ENCODE results near the gene SH3YL1. TPM values are rescaled to one million over a fixed set of nuclear protein-coding genes. Genes with fewer than 3 reads are reported as not detected.

SH3YL1 gene
- total RNA-seq, 2 donors from 2014 or later: 72.4 to 117 TPM

DNA sequence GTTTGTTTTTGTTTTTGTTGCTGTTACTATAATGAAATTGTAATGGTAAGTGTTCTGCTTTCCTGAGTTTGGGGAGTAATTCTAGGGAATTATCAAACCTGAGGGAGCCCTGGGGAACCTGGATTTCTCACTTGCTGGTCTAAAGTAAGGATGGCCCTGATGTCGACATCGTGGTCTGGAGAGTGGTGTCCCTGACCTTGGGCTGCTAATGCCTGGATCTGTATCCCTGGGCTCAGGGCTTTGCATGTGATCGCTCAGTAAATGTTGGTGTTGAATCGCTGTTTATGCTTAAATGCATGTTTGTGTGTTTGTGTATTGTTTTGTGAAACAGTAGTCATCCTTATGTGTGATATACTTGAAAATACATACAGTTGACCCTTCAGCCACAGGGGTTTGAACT lies 7.0 kb upstream of the SH3YL1 start:
- no peaks in the 10 kb centered on the region for H3K27me3 ChIP-seq (replicated peaks; ENCODE audit: insufficient read depth)
- no peak overlapping the region for H3K4me3 ChIP-seq
- intact Hi-C loops (cut with DNase I): no loop called here
- no peak for TF ChIP-seq CTCF (IDR thresholded peaks at IDR 0.05)
- TF ChIP-seq POLR2AphosphoS5 (IDR thresholded peaks at IDR 0.05): no peak
- H3K4me1 ChIP-seq (replicated peaks): no peaks in the 10 kb centered on the region
- no peak for DNase-seq (ENCODE audit: low spot score)
- H3K9me3 ChIP-seq: no peaks in the 10 kb centered on the region
- no peaks in the 10 kb centered on the region for H3K36me3 ChIP-seq
- no peak overlapping the region for H3K27ac ChIP-seq
- 98% methylated on average over 4 of the region's 4 CpGs for WGBS

- Histone ChIP-seq H3K9me3 (no peaks in the 10 kb centered on the region), H3K36me3 (no peaks in the 10 kb centered on the region), H3K4me3 (no peak overlapping the region), H3K27ac (no peak overlapping the region), H3K4me1 (replicated peaks) (no peaks in the 10 kb centered on the region), H3K27me3 (replicated peaks; ENCODE audit: insufficient read depth) (no peaks in the 10 kb centered on the region)
- no peak for TF ChIP-seq POLR2A (IDR thresholded peaks at IDR 0.05)
- no peak for TF ChIP-seq POLR2AphosphoS5 (IDR thresholded peaks at IDR 0.05)
- TF ChIP-seq CTCF (IDR thresholded peaks at IDR 0.05): no peak
- no peak for DNase-seq (ENCODE audit: low spot score)
- intact Hi-C loops (cut with DNase I): loop anchor here (10.0 kb wide), 2 partner anchors 405 to 1545 kb away; partner anchors contain the start of gene TMEM18
- WGBS: 81% methylated on average over 4 of the region's 4 CpGs
Observed at GRCh38 chr2:269356-270030, 5.7 kb upstream of the SH3YL1 start.

GRCh38 chr2:268323-268722 lies 4.5 kb upstream of the SH3YL1 start:
- H3K27ac ChIP-seq: no peak overlapping the region
- H3K27me3 ChIP-seq (replicated peaks; ENCODE audit: insufficient read depth): no peaks in the 10 kb centered on the region
- no peaks in the 10 kb centered on the region for H3K9me3 ChIP-seq
- TF ChIP-seq POLR2AphosphoS5 (IDR thresholded peaks at IDR 0.05): no peak
- TF ChIP-seq CTCF (IDR thresholded peaks at IDR 0.05): no peak
- TF ChIP-seq POLR2A (IDR thresholded peaks at IDR 0.05): no peak
- H3K36me3 ChIP-seq: no peaks in the 10 kb centered on the region
- DNase-seq (ENCODE audit: low spot score): no peak
- no peak overlapping the region for H3K4me3 ChIP-seq
- no peaks in the 10 kb centered on the region for H3K4me1 ChIP-seq (replicated peaks)
- intact Hi-C loops (cut with DNase I): loop anchor here (10.0 kb wide), 2 partner anchors 406 to 1546 kb away; partner anchors contain the start of gene TMEM18

DNA sequence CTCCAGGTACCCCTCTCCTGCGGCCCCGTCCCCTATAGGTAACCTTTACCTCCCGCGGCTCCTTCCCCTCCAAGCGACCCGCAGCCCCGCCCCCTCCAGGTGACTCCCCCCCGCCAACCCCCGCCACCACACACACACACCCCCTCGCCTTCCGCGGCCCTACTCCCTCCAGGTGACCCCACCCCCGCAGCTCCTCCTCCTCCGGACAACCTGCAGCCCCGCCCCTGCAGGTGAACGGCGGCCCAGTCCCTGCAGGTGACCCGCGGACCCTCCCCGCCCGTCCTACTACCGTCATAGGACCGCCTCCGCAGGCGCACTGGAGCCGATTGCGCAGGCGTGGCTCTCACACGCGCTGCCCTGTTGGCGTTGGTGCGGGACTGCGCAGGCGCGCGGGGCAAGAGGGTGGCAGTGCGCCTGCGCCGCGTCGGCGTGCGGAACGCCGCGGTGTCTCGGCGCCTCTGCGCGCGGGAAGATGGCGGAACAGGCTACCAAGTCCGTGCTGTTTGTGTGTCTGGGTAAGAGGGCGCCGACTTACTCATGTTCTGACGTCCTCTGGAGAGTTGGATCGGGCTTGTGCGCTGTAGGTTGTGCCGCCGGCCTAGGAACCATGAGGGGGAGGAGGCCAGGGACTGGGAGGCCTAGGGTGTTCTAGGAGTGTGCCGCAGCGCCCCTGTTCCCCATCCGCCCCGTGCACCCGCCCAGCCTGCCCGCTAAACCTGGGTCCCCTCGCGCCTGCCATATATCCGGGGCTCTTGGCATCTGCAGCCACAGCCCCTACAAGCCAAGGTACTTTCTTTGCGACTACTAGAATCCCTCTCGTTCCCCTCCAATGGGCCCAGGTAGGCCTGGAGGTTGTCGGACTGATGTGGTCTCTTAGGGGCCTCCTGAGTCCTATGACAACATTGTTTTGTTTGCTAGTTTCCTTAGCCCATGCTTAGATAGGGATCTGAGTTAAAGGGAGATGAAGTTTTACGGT lies 949 bp upstream of the SH3YL1 start, which contains the start of gene ACP1:
ACP1 (plus strand) TSS at position 455 of the 976 bp plus-strand sequence; CDS start at position 473, 18 bp downstream.
- TF ChIP-seq POLR2A (IDR thresholded peaks at IDR 0.05): peak; percentile 96
- peak; percentile 90 for TF ChIP-seq POLR2AphosphoS5 (IDR thresholded peaks at IDR 0.05)
- peak in 2 of 4 experiments; percentile 34 for TF ChIP-seq CTCF (IDR thresholded peaks at IDR 0.05)
- Histone ChIP-seq H3K4me3 (peak within 1 kb of the TSS; percentile 72 to 80), H3K27me3 (replicated peaks; ENCODE audit: insufficient read depth) (no peaks in the 10 kb centered on the region), H3K36me3 (no peaks in the 10 kb centered on the region), H3K9me3 (no peaks in the 10 kb centered on the region), H3K27ac (peak within 1 kb of the TSS; percentile 92 to 93), H3K4me1 (replicated peaks) (no peaks in the 10 kb centered on the region)
- intact Hi-C loops (cut with DNase I): loop anchor here (10.0 kb wide), 2 partner anchors 410 to 1550 kb away; partner anchors contain the start of gene TMEM18
- DNase-seq (ENCODE audit: low spot score): peak; percentile 98
- under 1% methylated on average over 62 of the region's 73 CpGs for WGBS

Data from prostate gland (tissue), 2 donors.